Ovary (tissue), 3 donors: ENCODE data around the gene CAMKMT.

ENCODE experiments used
- EP300 ChIP-seq: sonication (generic); formaldehyde crosslinking; IDR thresholded peaks from one replicate; pipeline ENCODE4 v1.6.1; 2017; ENCODE audit warnings: antibody characterized with exemption
- POLR2A ChIP-seq: fragments of 450-650 bp; IDR thresholded peaks from one replicate; pipeline ENCODE4 v1.6.1; 2017; ENCODE audit warnings: antibody characterized with exemption, mild to moderate bottlenecking, moderate library complexity
- TF ChIP-seq, protein P1 (sequence below), 3 donors: fragments of 450-650 bp in 2 of 3; fragments of 200-600 bp in 1 of 3; IDR thresholded peaks; one replicate each; pipeline versions ENCODE4 v1.5.1 to v1.8.0; 2016 to 2022; ENCODE audit warnings: antibody characterized with exemption in 3 of 3, mild to moderate bottlenecking in 1 of 3
- donor health status: DM: no; HTN: no; CAD: no.

DNA sequence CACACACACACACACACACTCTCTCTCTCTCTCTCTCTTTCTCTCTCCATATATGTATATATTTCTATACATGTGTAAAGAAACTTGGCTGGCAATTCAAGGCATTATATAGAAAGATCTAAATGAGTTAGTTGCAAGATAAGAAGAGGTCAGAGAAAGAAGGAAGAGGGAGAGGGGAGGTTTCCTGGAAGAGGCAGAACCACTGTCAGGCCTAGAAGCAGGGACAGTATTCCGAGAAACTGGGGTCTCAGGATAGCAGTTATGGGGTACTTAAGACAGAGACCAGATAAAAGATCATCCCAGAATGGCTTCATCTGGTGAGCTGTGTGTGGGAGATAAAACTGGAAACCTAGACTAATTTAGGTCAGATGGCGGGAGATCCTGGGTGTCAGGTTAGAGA, 180.8 kb downstream of the CAMKMT start:
- TF ChIP-seq, protein P1, sequence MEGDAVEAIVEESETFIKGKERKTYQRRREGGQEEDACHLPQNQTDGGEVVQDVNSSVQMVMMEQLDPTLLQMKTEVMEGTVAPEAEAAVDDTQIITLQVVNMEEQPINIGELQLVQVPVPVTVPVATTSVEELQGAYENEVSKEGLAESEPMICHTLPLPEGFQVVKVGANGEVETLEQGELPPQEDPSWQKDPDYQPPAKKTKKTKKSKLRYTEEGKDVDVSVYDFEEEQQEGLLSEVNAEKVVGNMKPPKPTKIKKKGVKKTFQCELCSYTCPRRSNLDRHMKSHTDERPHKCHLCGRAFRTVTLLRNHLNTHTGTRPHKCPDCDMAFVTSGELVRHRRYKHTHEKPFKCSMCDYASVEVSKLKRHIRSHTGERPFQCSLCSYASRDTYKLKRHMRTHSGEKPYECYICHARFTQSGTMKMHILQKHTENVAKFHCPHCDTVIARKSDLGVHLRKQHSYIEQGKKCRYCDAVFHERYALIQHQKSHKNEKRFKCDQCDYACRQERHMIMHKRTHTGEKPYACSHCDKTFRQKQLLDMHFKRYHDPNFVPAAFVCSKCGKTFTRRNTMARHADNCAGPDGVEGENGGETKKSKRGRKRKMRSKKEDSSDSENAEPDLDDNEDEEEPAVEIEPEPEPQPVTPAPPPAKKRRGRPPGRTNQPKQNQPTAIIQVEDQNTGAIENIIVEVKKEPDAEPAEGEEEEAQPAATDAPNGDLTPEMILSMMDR (IDR thresholded peaks at IDR 0.05) = no peak
- TF ChIP-seq POLR2A = no peak
- no peak for TF ChIP-seq EP300
